Transverse colon (tissue), 4 donors: ENCODE data around the gene EHMT2. TPM values are rescaled to one million over a fixed set of nuclear protein-coding genes. Genes with fewer than 3 reads are reported as not detected.
A peak's percentile ranks its signal among the peaks of the same experiment; 100 is the strongest.

Experiments
- DNase-seq: peaks from one replicate; pipeline ENCODE4 v3.0.0-alpha.2; 2019
- H3K27ac ChIP-seq, 4 donors: fragments of 200-600 bp; sonication (generic); 2 replicates each; pipeline ENCODE4 v1.5.1; 2016 to 2018; ENCODE audit warnings: inconsistent platforms in 4 of 4
- H3K27me3 ChIP-seq: fragments of 200-600 bp; sonication (generic); 2 replicates; pipeline ENCODE4 v1.5.1; 2017; ENCODE audit warnings: inconsistent platforms
- H3K36me3 ChIP-seq, 4 donors: fragments of 200-600 bp; sonication (generic); 2 replicates each; pipeline ENCODE4 v1.5.1; 2017 to 2019; ENCODE audit warnings: inconsistent platforms in 4 of 4
- H3K4me1 ChIP-seq, 4 donors: fragments of 200-600 bp; sonication (generic); 2 replicates each; pipeline ENCODE4 v1.5.1; 2017 to 2020; ENCODE audit warnings: inconsistent platforms in 4 of 4
- H3K4me3 ChIP-seq, 4 donors: fragments of 200-600 bp; sonication (generic); 1 replicate in 1 of 4; 2 replicates in 3 of 4; pipeline versions ENCODE4 v1.5.1 to v1.6.1; 2017 to 2019; ENCODE audit warnings: inconsistent platforms in 4 of 4
- H3K9me3 ChIP-seq, 2 donors: fragments of 200-600 bp; sonication (generic); 2 replicates each; pipeline ENCODE4 v1.5.1; 2017 to 2019; ENCODE audit warnings: inconsistent platforms in 2 of 2
- CTCF ChIP-seq, 5 experiments: fragments of 200-600 bp in 3 of 5; fragments of 450-650 bp in 2 of 5; sonication (generic) in 3 of 5; IDR thresholded peaks; 1 replicate in 2 of 5; 2 replicates in 3 of 5; pipeline ENCODE4 v1.5.1; 2016 to 2017; ENCODE audit warnings: antibody characterized with exemption in 5 of 5, inconsistent platforms in 3 of 5, mild to moderate bottlenecking in 2 of 5, moderate library complexity in 1 of 5
- EP300 ChIP-seq: sonication (generic); formaldehyde crosslinking; IDR thresholded peaks from one replicate; pipeline ENCODE4 v1.6.1; 2017; ENCODE audit warnings: antibody characterized with exemption, low read depth
- POLR2A ChIP-seq: fragments of 450-650 bp; IDR thresholded peaks from one replicate; pipeline ENCODE4 v1.6.1; 2016; ENCODE audit warnings: antibody characterized with exemption, mild to moderate bottlenecking, moderate library complexity
- POLR2AphosphoS5 ChIP-seq, 3 donors: sonication (generic); formaldehyde crosslinking; IDR thresholded peaks; one replicate each; pipeline ENCODE4 v1.6.1; 2016; ENCODE audit warnings: antibody characterized with exemption in 3 of 3
- WGBS, 2 donors: methylation state at CpG; one replicate each; pipeline ENCODE4 v1.1.5; 2018; ENCODE audit warnings: low coverage in 1 of 2; 5-methylcytosine and 5-hydroxymethylcytosine counted together
- in situ Hi-C, 4 donors: fragments of 200-750 bp; cut with MboI; loops; one replicate each; pipeline versions ENCODE4 v1.15.0 to v1.15.1; 2017; ENCODE audit warnings: low sequenced_read_pairs in 3 of 4, low pct_ligation_motif_present in 1 of 4, low pct_unique_long_range_greater_than_20kb in 1 of 4
- intact Hi-C: fragments of 100-400 bp; cut with DNase I; formaldehyde crosslinking; loops from one replicate; pipeline ENCODE4 v1.15.1; 2023; ENCODE audit warnings: low total_unique reads
- total RNA-seq, 4 donors: library from RNA; depleted of rRNA; stranded (reverse); fragments of >200 nt; gene quantifications; one replicate each; pipeline ENCODE4 v1.1.0, GENCODE V29; 2016

EHMT2 gene
- total RNA-seq, 4 donors from 2014 or later, result 25.9 to 33.3 (median 27.9) TPM

DNA sequence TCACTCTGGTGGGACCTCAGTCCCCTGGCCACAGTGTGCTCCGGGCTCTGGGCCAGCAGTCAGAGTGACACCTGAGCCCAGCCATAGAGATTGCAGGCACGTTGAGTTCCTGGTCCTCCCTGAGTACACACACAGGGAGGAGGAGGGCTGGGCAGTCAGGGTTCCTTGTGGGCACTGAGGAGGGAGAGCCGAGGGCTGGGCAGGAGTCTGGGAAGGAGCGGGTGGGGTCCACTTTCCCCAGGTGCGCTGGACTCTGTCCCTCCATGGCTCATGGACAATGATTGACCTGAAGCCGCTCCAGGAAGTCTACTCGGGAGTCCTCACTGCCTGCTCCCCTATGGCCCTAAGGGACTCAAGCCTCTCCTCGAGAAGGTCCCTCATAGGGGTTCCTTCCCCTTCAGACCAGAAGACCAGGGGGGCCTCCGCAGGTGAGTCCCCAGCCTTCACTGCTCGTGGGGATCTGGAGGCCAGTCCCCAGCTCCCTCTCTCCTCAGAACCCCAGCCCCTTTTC, 19.8 kb downstream of the EHMT2 start:
- intact Hi-C loops (no loop called here), in situ Hi-C loops (no loop called here)
- peak; percentile 32 for TF ChIP-seq EP300
- peak; percentile 88 to 92 (median 89) for TF ChIP-seq POLR2AphosphoS5 (IDR thresholded peaks at IDR 0.05)
- no peak for TF ChIP-seq CTCF (IDR thresholded peaks at IDR 0.05)
- peak; percentile 92 for TF ChIP-seq POLR2A
- DNase-seq, result peak; percentile 93
- H3K27me3 ChIP-seq, result no peaks in the 10 kb centered on the region
- no peaks in the 10 kb centered on the region for H3K9me3 ChIP-seq
- H3K27ac ChIP-seq, result peak overlapping the region; percentile 86 to 96 (median 92)
- 39% methylated on average over 9 of the region's 10 CpGs; no CpG with 5 or more reads in 1 of the 2 donors for WGBS, 2 donors
- H3K36me3 ChIP-seq, result peaks cover 0 to 16% (median 2%) of the 10 kb centered on the region in 4 donors
- peaks cover 14 to 36% (median 32%) of the 10 kb centered on the region in 4 donors for H3K4me1 ChIP-seq
- H3K4me3 ChIP-seq, result peak overlapping the region; percentile 25 to 58 (median 52)

DNA sequence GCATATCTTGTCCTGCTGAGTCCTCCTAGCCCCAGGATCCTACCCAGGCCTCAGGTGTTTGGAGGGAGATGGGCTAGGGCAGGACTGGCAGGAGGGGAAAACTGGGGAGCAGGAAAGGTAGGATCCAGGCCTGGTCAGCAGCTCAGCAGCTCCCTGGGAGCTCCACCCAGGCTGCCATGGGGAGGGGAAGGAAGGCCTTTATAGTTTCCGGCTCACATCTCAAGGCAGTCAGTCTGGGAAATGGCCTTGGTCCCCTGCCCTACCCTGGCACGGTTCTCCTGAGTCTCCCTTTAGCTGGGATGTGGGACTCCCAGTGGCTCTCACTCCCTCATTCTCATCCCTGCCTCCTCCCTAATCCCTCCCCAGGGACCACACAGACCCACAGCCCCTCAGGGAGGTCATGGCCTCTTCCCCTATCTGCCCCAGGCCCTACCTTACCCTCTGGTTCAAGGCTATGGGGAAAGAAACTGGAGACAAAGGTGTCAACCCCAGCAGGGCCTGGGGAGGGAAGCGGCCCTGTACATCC, 20.3 kb downstream of the EHMT2 start:
- WGBS, 2 donors, result 39% methylated on average over 3 of the region's 3 CpGs; no CpG with 5 or more reads in 1 of the 2 donors
- in situ Hi-C loops, result no loop called here
- peak; percentile 80 for DNase-seq
- TF ChIP-seq POLR2A (no peak), POLR2AphosphoS5 (IDR thresholded peaks at IDR 0.05) (peak in 2 of 3 donors; percentile 14 to 64)
- intact Hi-C loops, result no loop called here
- Histone ChIP-seq H3K27me3 (no peaks in the 10 kb centered on the region), H3K27ac (peak overlapping the region; percentile 86 to 96 (median 92)), H3K4me3 (peak overlapping the region in 3 of 4 donors; percentile 29 to 47 (median 47)), H3K36me3 (peaks cover 0 to 16% (median 2%) of the 10 kb centered on the region in 4 donors), H3K9me3 (no peaks in the 10 kb centered on the region), H3K4me1 (peaks cover 14 to 36% (median 32%) of the 10 kb centered on the region in 4 donors)

DNA sequence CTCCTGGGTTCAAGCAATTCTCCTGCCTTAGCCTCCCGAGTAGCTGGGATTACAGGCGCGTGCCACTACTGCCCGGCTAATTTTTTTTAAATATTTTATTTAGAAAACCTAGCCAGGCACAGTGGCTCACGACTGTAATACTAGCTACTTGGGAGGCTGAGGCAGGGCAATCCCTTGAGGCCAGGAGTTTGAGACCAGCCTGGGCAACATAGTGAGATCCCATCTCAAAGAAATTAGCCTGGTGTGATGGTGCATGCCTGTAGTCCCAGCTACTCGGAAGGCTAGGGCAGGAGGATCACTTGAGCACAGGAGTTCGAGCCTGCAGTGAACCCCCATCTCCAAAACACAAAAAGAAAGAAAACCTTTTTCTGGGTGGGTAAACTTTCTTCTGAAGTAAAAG, 21.1 kb downstream of the EHMT2 start:
- no peak for TF ChIP-seq CTCF (IDR thresholded peaks at IDR 0.05)
- TF ChIP-seq POLR2AphosphoS5 (IDR thresholded peaks at IDR 0.05), result no peak
- no peak for TF ChIP-seq EP300
- no peak for TF ChIP-seq POLR2A
- in situ Hi-C loops (no loop called here), intact Hi-C loops (no loop called here)
- no peak for DNase-seq
- Histone ChIP-seq H3K27me3 (no peaks in the 10 kb centered on the region), H3K4me3 (peak overlapping the region in 2 of 4 donors; percentile 29 to 47), H3K9me3 (no peaks in the 10 kb centered on the region), H3K4me1 (peaks cover 14 to 36% (median 32%) of the 10 kb centered on the region in 4 donors), H3K27ac (peak overlapping the region; percentile 86 to 96 (median 92)), H3K36me3 (peaks cover 0 to 12% (median 2%) of the 10 kb centered on the region in 4 donors)
- 50 to 82% methylated on average over 2 to 7 of the region's 7 CpGs for WGBS, 2 donors

DNA sequence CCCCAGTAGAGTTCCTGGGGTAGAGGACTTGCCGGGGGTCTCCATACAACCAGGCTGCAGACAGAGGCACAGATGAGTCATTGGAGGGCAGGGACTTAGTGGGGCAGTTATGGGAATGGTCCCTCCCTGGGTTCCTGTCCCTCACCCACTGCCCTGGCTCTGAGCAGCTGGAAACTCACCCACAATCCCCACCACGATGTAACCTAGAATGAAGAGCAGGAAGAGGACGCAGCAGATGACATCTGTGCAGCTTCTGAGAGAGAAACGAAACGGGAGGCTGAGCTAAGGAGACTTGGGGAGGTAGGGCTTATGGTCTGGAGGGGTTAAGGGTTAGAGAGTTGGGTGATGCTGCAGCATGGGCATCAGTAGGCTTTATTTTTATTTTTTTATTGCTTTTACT, 21.6 kb downstream of the EHMT2 start:
- in situ Hi-C loops, result no loop called here
- no peaks in the 10 kb centered on the region for H3K27me3 ChIP-seq
- WGBS, 2 donors, result 51% methylated on average over 5 of the region's 5 CpGs; no CpG with 5 or more reads in 1 of the 2 donors
- peaks cover 14 to 36% (median 32%) of the 10 kb centered on the region in 4 donors for H3K4me1 ChIP-seq
- peak overlapping the region in 1 of 4 donors; percentile 47 for H3K4me3 ChIP-seq
- H3K9me3 ChIP-seq, result no peaks in the 10 kb centered on the region
- H3K36me3 ChIP-seq, result peaks cover 0 to 8% (median 2%) of the 10 kb centered on the region in 4 donors
- H3K27ac ChIP-seq, result peak overlapping the region; percentile 86 to 96 (median 92)
- TF ChIP-seq POLR2A (no peak), POLR2AphosphoS5 (IDR thresholded peaks at IDR 0.05) (no peak), EP300 (no peak), CTCF (IDR thresholded peaks at IDR 0.05) (no peak)
- no peak for DNase-seq
- intact Hi-C loops, result no loop called here
